NCI-H2107 (cell line): ENCODE measurements around the gene NAIF1.
"Not testable (repeated sequence)": the region's sequence is repeated elsewhere in the genome, so short reads cannot be mapped to it uniquely, and the experiment has no call there.

Experiments
- DNase-seq: peaks from one replicate; lab custom pipeline; 2025; lab: John Stamatoyannopoulos, UW

The NAIF1 gene

GRCh38 chr9:128057724-128058409 is 9.3 kb downstream of the NAIF1 start:
- no peak for DNase-seq

GRCh38 chr9:128056887-128057723 is 10.0 kb downstream of the NAIF1 start:
- no peak for DNase-seq

GRCh38 chr9:128056086-128056485 is 11.0 kb downstream of the NAIF1 start:
- DNase-seq = no peak

DNA sequence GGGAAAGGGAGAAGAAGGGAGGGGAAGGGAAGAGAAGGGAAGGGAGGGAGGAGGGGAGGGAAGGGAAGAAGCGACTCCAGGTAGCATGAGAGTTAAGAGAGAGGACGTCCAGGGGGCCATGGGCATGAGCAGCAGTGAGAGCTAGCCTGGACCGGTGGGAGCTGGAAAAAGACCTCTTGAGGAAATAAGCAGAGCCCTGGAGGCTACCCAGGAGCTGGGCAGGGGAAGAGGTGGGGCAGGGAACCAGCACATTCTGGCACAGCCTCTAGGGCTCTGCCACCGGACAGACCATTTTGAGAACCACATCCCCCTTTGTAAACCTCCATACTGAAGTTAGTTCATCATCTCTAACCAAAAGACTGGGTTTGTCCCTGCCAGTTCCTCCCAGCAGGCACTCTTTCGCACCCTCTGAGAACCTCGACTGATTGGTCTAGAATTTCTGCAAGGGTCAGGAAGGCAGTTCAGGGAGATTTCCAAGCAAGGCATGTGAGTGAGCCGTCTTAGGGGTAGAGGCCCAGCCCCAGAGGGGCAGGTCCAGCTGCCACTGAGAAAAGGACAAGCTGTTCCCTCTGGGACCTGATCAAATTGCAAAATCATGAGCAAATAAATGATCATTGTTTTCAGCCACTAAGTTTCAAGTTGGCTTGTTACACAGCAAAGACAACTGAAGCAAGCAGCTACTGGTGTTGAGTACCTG is 11.6 kb downstream of the NAIF1 start:
- DNase-seq = no peak

- no peak for DNase-seq
These were observed 13.0 kb downstream of the NAIF1 start for GRCh38 chr9:128054087-128054486.

DNA sequence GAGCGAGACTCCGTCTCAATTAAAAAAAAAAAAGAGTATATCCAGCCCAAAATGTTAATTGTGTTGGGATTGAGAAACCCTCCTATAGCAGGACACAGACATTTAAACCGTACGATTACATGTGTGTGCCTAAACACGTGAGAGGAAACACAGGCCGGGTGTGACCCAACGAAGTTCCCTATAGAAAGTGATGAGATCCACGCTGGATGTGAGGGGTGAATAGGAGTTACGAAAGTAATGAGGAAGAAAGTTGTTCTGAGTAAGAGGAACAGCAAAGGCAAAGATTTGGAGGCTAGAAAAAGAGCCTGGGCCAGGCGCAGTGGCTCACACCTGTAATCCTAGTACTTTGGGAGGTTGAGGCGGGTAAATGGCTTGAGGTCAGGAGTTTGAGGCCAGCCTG is 13.6 kb downstream of the NAIF1 start:
- DNase-seq = no peak

DNA sequence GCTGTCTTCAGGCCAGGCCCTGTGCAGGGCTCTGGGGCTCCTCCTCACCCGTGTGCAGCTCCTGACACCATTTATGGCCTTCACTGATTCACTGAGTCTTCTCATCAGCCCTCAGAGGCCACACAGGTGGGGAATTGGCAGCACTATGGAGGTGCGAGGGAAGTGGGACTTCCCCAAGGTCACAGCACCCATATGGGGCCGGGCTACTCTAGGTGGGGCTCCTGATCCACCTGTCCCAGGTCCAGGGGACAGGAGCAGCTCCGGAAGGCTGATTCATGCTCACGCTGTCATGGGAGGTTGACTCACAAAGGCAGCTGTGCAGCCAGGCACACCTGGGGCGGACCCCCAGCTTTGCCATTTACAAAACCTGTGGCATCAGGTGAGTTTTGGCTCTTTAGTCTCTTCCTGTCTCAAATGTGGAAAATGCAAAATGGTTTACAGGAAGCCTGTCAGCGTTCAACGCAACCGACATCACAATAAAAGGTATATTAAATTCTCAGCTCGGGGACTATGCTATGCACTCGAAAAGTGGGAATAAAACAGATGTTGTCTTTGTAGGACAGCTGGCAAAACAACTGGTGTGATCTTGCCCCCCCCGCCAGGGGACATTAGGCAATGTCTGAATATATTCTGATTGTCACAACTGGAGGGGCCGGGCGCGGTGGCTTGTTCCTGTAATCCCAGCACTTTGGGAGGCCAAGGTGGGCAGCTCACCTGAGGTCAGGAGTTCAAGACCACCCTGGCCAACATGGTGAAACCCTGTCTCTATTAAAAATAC is 15.0 kb downstream of the NAIF1 start:
- no peak for DNase-seq

GRCh38 chr9:128049843-128050242 is 17.3 kb downstream of the NAIF1 start:
- DNase-seq = no peak

DNA sequence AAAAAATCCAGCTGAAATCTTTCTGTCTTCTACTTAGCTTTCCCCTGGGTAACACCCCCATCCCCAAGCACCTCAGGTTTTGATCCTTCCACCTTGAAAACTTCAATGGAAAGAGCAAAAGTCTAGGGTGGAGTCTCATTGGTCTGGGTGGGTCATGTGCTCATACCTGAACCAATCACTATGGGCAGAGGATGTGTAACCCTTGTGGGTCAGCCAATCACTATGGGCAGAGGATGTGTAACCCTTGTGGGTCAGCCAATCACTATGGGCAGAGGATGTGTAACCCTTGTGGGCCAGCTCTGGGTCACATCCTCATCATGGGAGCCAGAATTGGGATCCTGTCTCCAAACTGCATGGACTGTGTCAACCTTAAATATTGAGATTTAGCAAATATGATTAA is 18.5 kb downstream of the NAIF1 start:
- no peak for DNase-seq

GRCh38 chr9:128047231-128047630 is 19.9 kb downstream of the NAIF1 start:
- DNase-seq = no peak

GRCh38 chr9:128045831-128046230 is 21.3 kb downstream of the NAIF1 start:
- DNase-seq = no peak

DNA sequence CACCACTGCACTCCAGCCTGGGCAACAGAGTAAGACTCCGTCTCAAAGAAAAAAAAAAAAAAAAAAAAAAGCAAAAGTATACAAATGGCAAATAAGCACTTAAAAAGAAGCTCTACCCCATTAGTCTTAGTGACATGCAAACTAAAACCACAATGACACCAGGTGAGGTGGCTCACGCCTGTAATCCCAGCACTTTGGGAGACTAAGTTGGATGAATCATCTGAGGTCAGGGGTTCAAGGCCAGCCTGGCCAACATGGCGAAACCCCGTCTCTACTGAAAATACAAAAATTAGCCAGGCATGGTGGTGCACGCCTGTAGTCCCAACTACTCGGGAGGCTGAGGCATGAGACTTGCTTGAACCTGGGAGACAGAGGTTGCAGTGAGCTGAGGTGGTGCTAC is 21.7 kb downstream of the NAIF1 start:
- DNase-seq = not testable (repeated sequence)

- DNase-seq = no peak
These were observed 23.7 kb downstream of the NAIF1 start for GRCh38 chr9:128043467-128043868.

DNA sequence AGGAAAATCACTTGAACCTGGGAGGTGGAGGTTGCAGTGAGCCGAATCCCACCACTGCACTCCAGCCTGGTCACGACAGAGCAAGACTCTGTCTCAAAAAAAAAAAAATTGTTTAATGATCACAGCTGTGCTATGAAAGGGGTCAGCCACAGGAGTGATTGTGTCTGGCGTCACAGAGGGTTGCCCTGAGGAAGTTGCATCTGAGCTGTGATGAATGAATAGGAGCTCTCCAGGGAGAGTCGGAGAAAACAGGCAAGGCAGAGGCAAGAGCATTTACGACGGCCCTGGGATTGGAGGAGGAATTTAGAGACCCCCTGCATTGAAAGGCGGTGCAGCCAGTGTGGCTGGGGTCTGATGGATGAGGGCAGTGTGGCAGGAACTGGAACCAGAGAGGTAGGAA is 25.1 kb downstream of the NAIF1 start:
- DNase-seq = no peak

DNA sequence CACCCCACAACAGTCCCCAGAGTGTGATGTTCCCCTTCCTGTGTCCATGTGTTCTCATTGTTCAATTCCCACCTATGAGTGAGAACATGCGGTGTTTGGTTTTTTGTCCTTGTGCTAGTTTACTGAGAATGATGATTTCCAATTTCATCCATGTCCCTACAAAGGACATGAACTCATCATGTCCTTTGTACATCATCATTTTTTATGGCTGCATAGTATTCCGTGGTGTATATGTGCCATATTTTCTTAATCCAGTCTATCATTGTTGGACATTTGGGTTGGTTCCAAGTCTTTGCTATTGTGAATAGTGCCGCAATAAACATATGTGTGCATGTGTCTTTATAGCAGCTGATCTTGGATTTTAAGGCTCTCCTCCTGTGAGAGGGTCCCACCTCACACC is 26.3 kb downstream of the NAIF1 start:
- not testable (repeated sequence) for DNase-seq

GRCh38 chr9:128036522-128036921 is 30.6 kb downstream of the NAIF1 start:
- DNase-seq = not testable (repeated sequence)

DNA sequence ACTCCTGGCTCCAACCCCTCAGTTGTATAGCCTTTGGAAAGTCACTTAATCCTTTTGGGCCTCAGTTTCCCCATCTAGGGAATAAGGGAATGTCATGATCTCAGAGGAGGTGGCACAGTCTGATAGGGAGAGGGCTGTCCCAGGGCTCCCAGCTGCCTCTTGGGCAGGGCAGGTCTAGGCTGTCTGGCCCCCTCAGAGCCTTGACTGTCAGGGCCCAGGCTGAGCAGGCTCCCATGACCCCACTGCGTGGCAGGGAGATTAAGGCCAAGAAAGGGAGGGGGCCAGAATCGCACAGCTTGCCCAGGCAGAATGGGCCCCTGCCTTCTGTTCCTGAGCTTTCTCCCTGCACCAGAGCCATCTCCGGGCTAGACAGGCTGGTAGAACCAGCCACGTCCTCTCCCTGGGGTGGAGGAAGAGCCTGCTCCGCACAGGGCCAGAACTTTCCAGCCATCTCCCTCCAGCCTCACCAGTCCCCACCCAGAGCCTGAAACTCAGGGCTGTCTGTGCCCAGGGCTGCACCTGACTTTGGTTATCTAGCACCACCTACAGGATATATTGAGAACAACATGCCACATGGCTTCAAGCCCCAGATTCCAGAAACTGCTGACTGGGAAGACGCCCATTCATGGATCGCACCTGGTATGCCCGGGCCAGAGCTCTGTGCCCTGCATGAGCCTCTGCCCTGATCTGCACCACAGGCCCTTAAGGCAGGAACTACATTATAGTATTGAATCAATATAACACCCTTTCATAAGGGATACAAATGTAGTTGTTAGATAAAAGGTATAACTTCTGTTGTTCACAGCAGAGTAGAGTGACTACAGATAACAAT is 32.1 kb downstream of the NAIF1 start:
- DNase-seq = peak; percentile 57

DNA sequence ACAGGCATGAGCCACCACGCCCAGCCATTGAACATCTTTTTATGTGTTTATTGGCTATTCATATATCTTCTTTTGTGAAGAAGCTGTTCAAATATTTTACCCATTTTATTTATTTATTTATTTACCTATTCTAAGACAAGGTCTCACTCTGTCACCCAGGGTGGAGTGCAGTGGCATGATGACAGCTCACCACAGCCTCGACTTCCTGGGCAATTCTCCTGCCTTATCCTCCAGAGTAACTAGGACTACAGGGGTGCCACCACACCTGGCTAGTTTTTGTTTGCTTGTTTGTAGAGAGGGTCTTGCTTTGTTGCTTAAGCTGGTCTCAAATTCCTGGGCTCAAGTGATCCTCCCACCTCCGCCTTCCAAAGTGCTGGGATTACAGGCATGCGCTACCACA is 33.5 kb downstream of the NAIF1 start:
- DNase-seq = no peak

DNA sequence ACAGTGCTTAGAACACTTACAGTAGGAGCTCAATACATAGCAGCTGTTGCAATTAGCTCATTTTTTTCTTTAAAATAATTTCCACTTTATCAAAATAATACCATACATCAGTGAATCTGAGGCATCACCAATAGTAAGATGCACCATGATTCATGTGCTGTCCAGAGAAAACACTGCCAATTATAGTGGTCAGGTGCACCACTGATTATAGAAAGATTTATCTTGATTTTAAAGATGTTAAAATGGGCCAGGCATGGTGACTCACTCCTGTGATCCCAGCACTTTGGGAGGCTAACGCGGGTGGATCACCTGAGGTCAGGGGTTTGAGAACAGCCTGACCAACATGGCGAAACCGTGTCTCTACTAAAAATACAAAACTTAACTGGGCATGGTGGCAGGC is 39.4 kb downstream of the NAIF1 start:
- no peak for DNase-seq

DNA sequence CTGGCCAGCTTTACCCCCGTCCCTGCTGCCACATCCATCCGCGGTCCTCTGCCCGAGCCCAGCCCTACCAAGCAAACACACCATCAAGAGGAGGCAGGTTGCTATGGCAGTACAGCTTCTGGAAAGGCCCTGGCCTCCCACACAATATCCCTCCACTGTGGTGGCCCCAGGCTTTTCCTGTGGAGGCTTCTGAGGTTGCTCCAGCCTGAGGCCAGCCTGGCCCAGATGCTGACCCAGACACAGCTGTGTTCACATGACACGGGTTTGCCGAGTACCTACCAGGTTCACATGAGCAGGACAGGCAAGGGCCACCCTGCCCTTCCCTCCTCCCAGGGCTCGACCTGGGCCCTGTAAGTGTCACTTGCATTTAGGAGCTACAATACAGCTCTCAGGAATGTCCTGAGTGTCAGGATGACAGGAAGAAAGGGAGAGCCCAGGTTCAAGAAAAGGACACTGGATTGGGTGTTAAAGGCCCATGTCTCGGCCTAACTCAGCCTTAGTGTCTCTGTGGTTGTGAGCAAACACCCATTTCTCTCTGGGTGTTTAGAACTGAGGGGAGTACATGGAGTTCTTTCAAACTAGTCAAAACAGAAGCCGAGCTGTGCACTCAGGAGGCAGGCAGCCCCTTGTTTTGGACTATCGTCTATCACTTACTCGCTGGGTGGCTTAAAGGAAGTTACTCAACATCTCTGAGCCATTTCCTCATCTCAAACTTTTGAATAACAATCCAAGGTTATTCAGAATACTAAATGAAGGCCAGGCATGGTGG is 40.2 kb downstream of the NAIF1 start:
- DNase-seq = no peak
